Neural crest cell (in vitro differentiated cells): ENCODE results near the gene C2orf80. TPM values are rescaled to one million over a fixed set of nuclear protein-coding genes. Genes with fewer than 3 reads are reported as not detected.

Source experiments
- DNase-seq: peaks from one replicate; pipeline ENCODE4 v3.0.0; 2021; ENCODE audit warnings: low read depth, mixed read lengths, low spot score
- H3K27ac Mint-ChIP-seq: one replicate; pipeline ENCODE4 v1.8.0; 2021; ENCODE audit warnings: mild to moderate bottlenecking, mixed read lengths; ENCODE audit not compliant: unreplicated experiment
- H3K27me3 Mint-ChIP-seq: 2 replicates; pipeline ENCODE4 v1.8.0; 2021; ENCODE audit warnings: low read depth, mild to moderate bottlenecking, mixed read lengths
- H3K36me3 Mint-ChIP-seq: 2 replicates; pipeline ENCODE4 v1.8.0; 2021; ENCODE audit warnings: low read depth, mild to moderate bottlenecking, mixed read lengths
- H3K4me1 Mint-ChIP-seq: 2 replicates; pipeline ENCODE4 v1.8.0; 2021; ENCODE audit warnings: mixed read lengths
- H3K4me3 Mint-ChIP-seq: one replicate; pipeline ENCODE4 v1.8.0; 2021; ENCODE audit warnings: mild to moderate bottlenecking, mixed read lengths
- H3K9me3 Mint-ChIP-seq: 2 replicates; pipeline ENCODE4 v1.8.0; 2021; ENCODE audit warnings: mixed read lengths
- CTCF ChIP-seq: fragments of 200-600 bp; sonication (generic); conservative IDR thresholded peaks from 2 replicates; pipeline ENCODE4 v1.5.0; 2021; ENCODE audit warnings: antibody characterized with exemption, mild to moderate bottlenecking
- total RNA-seq: library from RNA; stranded (reverse); gene quantifications from 2 replicates; pipeline ENCODE4 v1.2.1, GENCODE V29; 2021

The C2orf80 gene
- total RNA-seq, 1 donor from 2014 or later, result 1.0 TPM

- H3K27me3 Mint-ChIP-seq, result no peaks in the 10 kb centered on the region
- no peak for DNase-seq
- no peaks in the 10 kb centered on the region for H3K36me3 Mint-ChIP-seq
- peak within 1 kb of the TSS; percentile 71 for H3K27ac Mint-ChIP-seq
- no peak for TF ChIP-seq CTCF
- H3K4me1 Mint-ChIP-seq, result peaks cover 19% of the 10 kb centered on the region
- H3K9me3 Mint-ChIP-seq, result no peaks in the 10 kb centered on the region
- H3K4me3 Mint-ChIP-seq, result no peak within 1 kb of the TSS
These were observed 26.3 kb downstream of the C2orf80 start, which contains the start of gene CRYGA for GRCh38 chr2:208163489-208163888. CRYGA (minus strand) TSS chr2:208163589; CDS start chr2:208163556, 33 bp downstream.

GRCh38 chr2:208156439-208156838, 33.4 kb downstream of the C2orf80 start:
- TF ChIP-seq CTCF, result no peak
- Mint-ChIP-seq H3K36me3 (no peaks in the 10 kb centered on the region), H3K27ac (no peak overlapping the region)

DNA sequence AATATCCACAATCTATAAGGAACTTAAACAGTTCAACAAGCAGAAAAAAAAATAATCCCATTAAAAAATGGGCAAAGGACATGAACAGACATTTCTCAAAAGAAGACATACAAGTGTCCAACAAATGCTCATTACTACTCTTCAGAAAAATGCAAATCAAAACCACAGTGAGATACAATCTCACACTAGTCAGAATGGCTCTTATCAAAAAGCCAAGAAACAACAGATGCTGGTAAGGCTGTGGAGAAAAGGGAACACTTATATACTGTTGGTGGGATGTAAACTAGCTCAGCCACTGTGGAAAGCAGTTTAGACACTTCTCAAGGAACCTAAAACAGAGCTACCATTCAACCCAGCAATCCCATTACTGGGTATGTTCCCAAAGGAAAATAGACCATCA, 36.7 kb downstream of the C2orf80 start:
- Mint-ChIP-seq H3K27ac (no peak overlapping the region), H3K9me3 (peaks cover 5% of the 10 kb centered on the region), H3K36me3 (no peaks in the 10 kb centered on the region), H3K4me3 (no peak overlapping the region), H3K27me3 (no peaks in the 10 kb centered on the region), H3K4me1 (peaks cover 7% of the 10 kb centered on the region)
- no peak for DNase-seq
- TF ChIP-seq CTCF, result no peak

More at GRCh38 chr2:208156439-208156838, 33.4 kb downstream of the C2orf80 start:
- peaks cover 7% of the 10 kb centered on the region for H3K4me1 Mint-ChIP-seq
- H3K4me3 Mint-ChIP-seq, result no peak overlapping the region
- H3K27me3 Mint-ChIP-seq, result no peaks in the 10 kb centered on the region
- DNase-seq, result no peak
- peaks cover 2% of the 10 kb centered on the region for H3K9me3 Mint-ChIP-seq

DNA sequence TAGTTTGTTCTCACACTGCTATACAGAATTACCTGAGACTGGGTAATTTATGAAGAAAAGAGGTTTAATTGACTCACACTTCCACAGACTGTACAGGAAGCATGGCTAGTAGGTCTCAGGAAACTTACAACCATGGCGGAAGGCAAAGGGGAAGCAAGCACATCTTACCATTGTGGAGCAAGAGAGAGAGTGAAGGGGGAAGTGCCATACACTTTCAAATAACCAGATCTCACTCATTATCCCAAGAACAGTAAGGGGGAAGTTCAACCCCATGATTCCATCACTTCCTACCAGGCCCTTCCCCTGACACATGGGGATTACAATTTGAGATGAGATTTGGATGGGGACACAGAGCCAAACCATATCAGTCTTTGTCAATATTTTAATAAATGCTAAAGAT, 38.9 kb downstream of the C2orf80 start:
- Mint-ChIP-seq H3K27me3 (no peaks in the 10 kb centered on the region), H3K4me1 (peaks cover 9% of the 10 kb centered on the region), H3K9me3 (peaks cover 5% of the 10 kb centered on the region), H3K36me3 (no peaks in the 10 kb centered on the region), H3K27ac (no peak overlapping the region), H3K4me3 (no peak overlapping the region)
- DNase-seq, result no peak
- TF ChIP-seq CTCF, result no peak

- no peak overlapping the region for H3K27ac Mint-ChIP-seq
- no peak overlapping the region for H3K4me3 Mint-ChIP-seq
- DNase-seq, result no peak
- H3K36me3 Mint-ChIP-seq, result no peaks in the 10 kb centered on the region
- H3K9me3 Mint-ChIP-seq, result peaks cover 5% of the 10 kb centered on the region
- H3K27me3 Mint-ChIP-seq, result no peaks in the 10 kb centered on the region
- H3K4me1 Mint-ChIP-seq, result peaks cover 7% of the 10 kb centered on the region
- no peak for TF ChIP-seq CTCF
These were observed 39.7 kb downstream of the C2orf80 start for GRCh38 chr2:208150094-208150493.

GRCh38 chr2:208148803-208149202, 41.0 kb downstream of the C2orf80 start:
- Mint-ChIP-seq H3K27me3 (no peaks in the 10 kb centered on the region), H3K9me3 (peaks cover 5% of the 10 kb centered on the region), H3K36me3 (no peaks in the 10 kb centered on the region), H3K27ac (no peak overlapping the region), H3K4me1 (peaks cover 7% of the 10 kb centered on the region), H3K4me3 (no peak overlapping the region)
- no peak for DNase-seq
- TF ChIP-seq CTCF, result peak; percentile 39
